HUDEP-2 (cell line): Measurements from ENCODE around the gene UFSP2.

Source experiments
- DNase-seq, 76 experiments: peaks; one replicate each; lab custom pipeline; 2025; ENCODE audit not compliant: unreplicated experiment in 76 of 76; lab: John Stamatoyannopoulos, UW

UFSP2 gene

GRCh38 chr4:185358514-185358913, 67.2 kb downstream of the UFSP2 start:
- DNase-seq: peak in 5 of 76 experiments; percentile 1 to 23 (median 3)

GRCh38 chr4:185357733-185358440, 67.9 kb downstream of the UFSP2 start:
- DNase-seq: peak in 48 of 76 experiments; percentile 1 to 65 (median 23)

- peak in 5 of 76 experiments; percentile 4 to 35 (median 14) for DNase-seq
Observed at GRCh38 chr4:185357211-185357610, 68.6 kb downstream of the UFSP2 start.

- DNase-seq: no peak
Observed at GRCh38 chr4:185352741-185353140, 73.0 kb downstream of the UFSP2 start.

- no peak for DNase-seq
Observed at GRCh38 chr4:185352202-185352601, 73.6 kb downstream of the UFSP2 start.

GRCh38 chr4:185351691-185352090, 74.1 kb downstream of the UFSP2 start:
- no peak for DNase-seq
